ENCODE measurements around the gene UFC1. TPM values are rescaled to one million over a fixed set of nuclear protein-coding genes. Genes with fewer than 3 reads are reported as not detected.

The UFC1 gene
- total RNA-seq, 4 donors from 2014 or later, result 73.6 to 96.7 (median 78.4) TPM

GRCh38 chr1:161193561-161194235 lies 39.9 kb downstream of the UFC1 start:
- TF ChIP-seq CTCF (IDR thresholded peaks at IDR 0.05), result no peak
- DNase-seq (ENCODE audit: low spot score) (no peak), ATAC-seq (ENCODE audit: low FRiP score) (no peak)

GRCh38 chr1:161195171-161195570 lies 41.4 kb downstream of the UFC1 start:
- no peak for DNase-seq (ENCODE audit: low spot score)
- TF ChIP-seq CTCF (IDR thresholded peaks at IDR 0.05), result no peak
- ATAC-seq (ENCODE audit: low FRiP score), result no peak

GRCh38 chr1:161196111-161196510 lies 42.3 kb downstream of the UFC1 start:
- ATAC-seq (ENCODE audit: low FRiP score), result no peak
- no peak for DNase-seq (ENCODE audit: low spot score)
- TF ChIP-seq CTCF (IDR thresholded peaks at IDR 0.05), result no peak

GRCh38 chr1:161196521-161197451 lies 43.0 kb downstream of the UFC1 start:
- ATAC-seq (ENCODE audit: low FRiP score) (no peak), DNase-seq (ENCODE audit: low spot score) (no peak)
- no peak for TF ChIP-seq CTCF (IDR thresholded peaks at IDR 0.05)

GRCh38 chr1:161197560-161198193 lies 43.9 kb downstream of the UFC1 start:
- ATAC-seq (ENCODE audit: low FRiP score) (no peak), DNase-seq (ENCODE audit: low spot score) (no peak)
- no peak for TF ChIP-seq CTCF (IDR thresholded peaks at IDR 0.05)

GRCh38 chr1:161198194-161198896 lies 44.6 kb downstream of the UFC1 start:
- ATAC-seq (ENCODE audit: low FRiP score) (no peak), DNase-seq (ENCODE audit: low spot score) (no peak)
- no peak for TF ChIP-seq CTCF (IDR thresholded peaks at IDR 0.05)

Data from omental fat pad (tissue), 4 donors.